Keratinocyte (primary cell): Measurements from ENCODE around the gene ZNF543. TPM values are rescaled to one million over a fixed set of nuclear protein-coding genes. Genes with fewer than 3 reads are reported as not detected.

ENCODE experiments used
- DNase-seq: peaks from one replicate; pipeline ENCODE4 v3.0.0-alpha.2; 2011; ENCODE audit warnings: low read depth, missing footprints, low spot score
- FAIRE-seq: peaks from 2 replicates; lab custom pipeline; 2011; peaks lifted over from hg19 to GRCh38; lab: Jason Lieb, UNC
- H2AFZ ChIP-seq: 2 replicates; pipeline ENCODE4 v1.6.0; 2012; ENCODE audit warnings: low read length, control low read depth, inconsistent platforms; ENCODE audit not compliant: control insufficient read depth
- H3K27ac ChIP-seq: 2 replicates; pipeline ENCODE4 v1.5.1; 2011; ENCODE audit warnings: low read length; ENCODE audit not compliant: control insufficient read depth, insufficient read depth
- H3K27me3 ChIP-seq: 3 replicates; pipeline ENCODE4 v1.6.0; 2011; ENCODE audit warnings: low read length; ENCODE audit not compliant: control insufficient read depth, insufficient read depth; ENCODE audit errors: extremely low read depth
- H3K36me3 ChIP-seq, 2 experiments: 2 replicates in 1 of 2; 3 replicates in 1 of 2; pipeline ENCODE4 v1.5.1; 2011; ENCODE audit warnings: low read length in 2 of 2, mild to moderate bottlenecking in 1 of 2; ENCODE audit not compliant: control insufficient read depth in 2 of 2, insufficient read depth in 2 of 2; ENCODE audit errors: extremely low read depth in 1 of 2
- H3K4me1 ChIP-seq: 3 replicates; pipeline ENCODE4 v1.5.1; 2011; ENCODE audit warnings: low read length; ENCODE audit not compliant: control insufficient read depth, insufficient read depth; ENCODE audit errors: extremely low read depth
- H3K4me2 ChIP-seq: 3 replicates; pipeline ENCODE4 v1.6.0; 2011; ENCODE audit warnings: low read depth, low read length; ENCODE audit not compliant: control insufficient read depth, insufficient read depth; ENCODE audit errors: extremely low read depth
- H3K4me3 ChIP-seq, 3 experiments: fragments of 200-600 bp in 1 of 3; sonication (generic) in 1 of 3; 2 replicates in 2 of 3; 3 replicates in 1 of 3; pipeline ENCODE4 v1.5.1; 2011 to 2016; ENCODE audit warnings: low read length in 3 of 3, mild to moderate bottlenecking in 3 of 3, control low read depth in 2 of 3, inconsistent platforms in 1 of 3, low read depth in 1 of 3, mixed read lengths in 1 of 3, mixed run types in 1 of 3, moderate library complexity in 1 of 3; ENCODE audit not compliant: control insufficient read depth in 2 of 3, insufficient read depth in 2 of 3; ENCODE audit errors: extremely low read depth in 1 of 3
- H3K79me2 ChIP-seq: 2 replicates; pipeline ENCODE4 v1.6.0; 2012; ENCODE audit warnings: low read length; ENCODE audit not compliant: control insufficient read depth, insufficient read depth
- H3K9ac ChIP-seq: 3 replicates; pipeline ENCODE4 v1.6.0; 2011; ENCODE audit warnings: low read length; ENCODE audit not compliant: control insufficient read depth, insufficient read depth; ENCODE audit errors: extremely low read depth
- H3K9me1 ChIP-seq: 3 replicates; pipeline ENCODE4 v1.6.0; 2011; ENCODE audit warnings: low read length; ENCODE audit not compliant: control insufficient read depth, insufficient read depth; ENCODE audit errors: extremely low read depth
- H3K9me3 ChIP-seq: 2 replicates; pipeline ENCODE4 v1.5.1; 2012; ENCODE audit warnings: low read depth, low read length; ENCODE audit not compliant: control insufficient read depth
- H4K20me1 ChIP-seq: 3 replicates; pipeline ENCODE4 v1.6.0; 2011; ENCODE audit warnings: low read length; ENCODE audit not compliant: control insufficient read depth, insufficient read depth; ENCODE audit errors: extremely low read depth
- CTCF ChIP-seq, 3 experiments: IDR thresholded peaks in 1 of 3; conservative IDR thresholded peaks in 1 of 3; optimal IDR thresholded peaks in 1 of 3; 2 replicates in 2 of 3; 3 replicates in 1 of 3; pipeline versions ENCODE3 to v1.5.1; 2011; ENCODE audit warnings: low read length in 3 of 3, mild to moderate bottlenecking in 3 of 3, moderate library complexity in 2 of 3, control low read depth in 1 of 3, inconsistent platforms in 1 of 3; ENCODE audit not compliant: insufficient read depth in 2 of 3; ENCODE audit errors: extremely low read depth in 1 of 3
- EZH2 ChIP-seq: IDR thresholded peaks from one replicate; pipeline ENCODE4 v1.6.1; 2012; ENCODE audit warnings: inconsistent platforms, mild to moderate bottlenecking, low read length, moderate library complexity
- dilution Hi-C: fragments of 300-500 bp; cut with MboI; formaldehyde crosslinking; loops from one replicate; pipeline ENCODE4 v1.7.0; 2020; ENCODE audit warnings: low sequenced_read_pairs; ENCODE audit not compliant: extremely low pct_ligation_motif_present
- polyA plus RNA-seq, 5 experiments: library from polyadenylated mRNA; depleted of rRNA in 3 of 5; stranded (reverse) in 3 of 5; stranded (forward) in 1 of 5; unstranded in 1 of 5; fragments of >200 nt; gene quantifications; 1 replicate in 1 of 5; 2 replicates in 3 of 5; 3 replicates in 1 of 5; pipeline versions ENCODE4 v1.2.1 to v1.2.3, GENCODE V29; 2011 to 2012; ENCODE audit warnings: missing spikeins in 2 of 5, low read depth in 1 of 5, low replicate concordance in 1 of 5

The ZNF543 gene
- polyA plus RNA-seq, 1 donor (not counting 4 experiments of a cell fraction or from before 2014, with no cell fraction given), result 2.5 TPM

- FAIRE-seq (no peak), DNase-seq (no peak)
- H3K4me1 ChIP-seq, result peaks cover 5% of the 10 kb centered on the region
- dilution Hi-C loops, result no loop called here
- no peak overlapping the region for H3K4me3 ChIP-seq
- H2AFZ ChIP-seq, result no peak overlapping the region
- TF ChIP-seq CTCF (optimal IDR thresholded peaks at IDR 0.05 in 1 of 3, IDR thresholded peaks at IDR 0.05 in 1 of 3, conservative IDR thresholded peaks at IDR 0.05 in 1 of 3; ENCODE audit: extremely low read depth in 1 of 3, insufficient read depth in 2 of 3, low read length in 3 of 3) (no peak), EZH2 (no peak)
- no peaks in the 10 kb centered on the region for H4K20me1 ChIP-seq
- no peak overlapping the region for H3K4me2 ChIP-seq
- H3K9me1 ChIP-seq, result no peaks in the 10 kb centered on the region
- H3K9me3 ChIP-seq, result no peaks in the 10 kb centered on the region
- no peak overlapping the region for H3K9ac ChIP-seq
- peaks cover 6 to 23% of the 10 kb centered on the region in 2 experiments for H3K36me3 ChIP-seq
- no peaks in the 10 kb centered on the region for H3K27me3 ChIP-seq
- H3K79me2 ChIP-seq, result peaks cover 18% of the 10 kb centered on the region
- no peak overlapping the region for H3K27ac ChIP-seq
Observed at GRCh38 chr19:57359300-57359699, 39.0 kb downstream of the ZNF543 start.

- Histone ChIP-seq H3K79me2 (peaks cover 20% of the 10 kb centered on the region), H3K9me3 (no peaks in the 10 kb centered on the region), H3K4me3 (peak overlapping the region; percentile 71 to 91 (median 88)), H3K27ac (peak overlapping the region; percentile 90), H3K36me3 (peaks cover 0 to 2% of the 10 kb centered on the region in 2 experiments), H3K27me3 (no peaks in the 10 kb centered on the region), H3K9ac (peak overlapping the region; percentile 88), H4K20me1 (no peaks in the 10 kb centered on the region), H2AFZ (peak overlapping the region; percentile 99), H3K4me1 (peaks cover 6% of the 10 kb centered on the region), H3K4me2 (peak overlapping the region; percentile 88), H3K9me1 (no peaks in the 10 kb centered on the region)
- TF ChIP-seq EZH2, result no peak
- no peak for TF ChIP-seq CTCF (optimal IDR thresholded peaks at IDR 0.05 in 1 of 3, IDR thresholded peaks at IDR 0.05 in 1 of 3, conservative IDR thresholded peaks at IDR 0.05 in 1 of 3; ENCODE audit: extremely low read depth in 1 of 3, insufficient read depth in 2 of 3, low read length in 3 of 3)
- no peak for DNase-seq
- FAIRE-seq, result no peak
- dilution Hi-C loops, result no loop called here
Observed at GRCh38 chr19:57362419-57362818, 42.1 kb downstream of the ZNF543 start.
